Inferior parietal cortex (tissue), 1 donor: Measurements from ENCODE around the gene BMPR1B.
"Not testable (repeated sequence)": the region's sequence is repeated elsewhere in the genome, so short reads cannot be mapped to it uniquely, and the experiment has no call there.

ENCODE experiments used
- DNase-seq: peaks from one replicate; pipeline ENCODE4 v3.0.0-alpha.2; 2016; ENCODE audit errors: extremely low spot score

BMPR1B gene

DNA sequence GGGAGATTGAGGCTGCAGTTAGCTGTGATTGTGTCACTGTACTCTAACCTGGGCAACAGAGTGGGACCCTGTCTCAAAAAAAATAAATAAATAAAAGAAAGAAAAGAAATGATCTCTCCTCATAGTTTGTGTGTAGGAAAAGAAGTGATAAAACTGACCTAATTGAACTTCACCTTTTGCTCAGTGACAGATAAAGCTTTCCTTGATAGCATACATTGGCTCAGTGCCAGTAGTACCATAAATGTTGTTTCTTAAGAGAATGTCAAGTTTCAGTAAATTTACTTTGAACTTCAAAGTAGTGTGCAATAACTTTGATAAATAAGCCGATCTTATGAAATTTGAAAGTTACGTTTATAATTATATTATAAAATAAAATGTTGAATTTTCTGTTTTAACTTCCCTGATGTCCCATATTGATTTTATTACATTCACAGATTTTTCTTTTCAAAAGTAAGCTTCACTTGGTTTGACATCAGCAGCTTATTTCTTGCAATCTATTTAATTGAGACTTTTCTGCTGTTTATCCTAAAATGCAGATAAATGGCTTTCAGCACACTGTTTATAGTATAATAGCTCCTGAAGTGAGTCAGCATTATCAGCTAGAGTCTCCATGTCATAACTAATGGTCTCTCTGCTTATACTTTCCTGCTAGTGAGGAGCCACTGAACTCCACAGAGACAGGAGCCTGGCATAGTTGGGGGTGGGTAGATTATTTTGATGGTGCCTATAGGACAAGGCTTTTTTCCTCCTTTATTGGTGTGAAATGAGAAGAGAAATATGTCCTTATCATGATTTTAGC, 330.1 kb downstream of the BMPR1B start:
- DNase-seq: no peak

DNA sequence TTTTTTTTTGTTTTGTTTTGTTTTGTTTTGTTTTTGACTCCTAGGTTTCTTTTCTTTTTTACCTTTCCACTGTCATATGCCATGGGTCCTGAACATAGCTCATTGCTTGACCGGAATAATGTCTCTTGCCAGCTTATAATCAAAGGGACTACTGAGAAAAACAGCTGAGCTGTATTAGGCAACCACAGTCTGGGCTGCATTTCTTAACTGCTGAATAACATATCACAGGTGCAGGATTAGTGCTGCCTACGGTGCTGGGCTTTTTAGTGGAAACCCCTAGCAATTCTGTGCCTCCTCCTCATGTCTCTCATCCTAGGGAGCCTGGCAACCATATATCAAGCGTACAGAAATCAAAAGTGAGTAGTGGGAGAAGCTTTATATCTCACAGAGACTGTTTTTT, 333.5 kb downstream of the BMPR1B start:
- DNase-seq: no peak

- DNase-seq: no peak
These were observed 335.0 kb downstream of the BMPR1B start for GRCh38 chr4:95092766-95093165.

- no peak for DNase-seq
These were observed 335.7 kb downstream of the BMPR1B start for GRCh38 chr4:95093460-95093859.

- no peak for DNase-seq
These were observed 336.5 kb downstream of the BMPR1B start for GRCh38 chr4:95093936-95094929.

- no peak for DNase-seq
These were observed 337.7 kb downstream of the BMPR1B start for GRCh38 chr4:95095348-95095974.

- DNase-seq: no peak
These were observed 344.5 kb downstream of the BMPR1B start for GRCh38 chr4:95102162-95102790.

- no peak for DNase-seq
These were observed 347.4 kb downstream of the BMPR1B start for GRCh38 chr4:95105112-95105511.

DNA sequence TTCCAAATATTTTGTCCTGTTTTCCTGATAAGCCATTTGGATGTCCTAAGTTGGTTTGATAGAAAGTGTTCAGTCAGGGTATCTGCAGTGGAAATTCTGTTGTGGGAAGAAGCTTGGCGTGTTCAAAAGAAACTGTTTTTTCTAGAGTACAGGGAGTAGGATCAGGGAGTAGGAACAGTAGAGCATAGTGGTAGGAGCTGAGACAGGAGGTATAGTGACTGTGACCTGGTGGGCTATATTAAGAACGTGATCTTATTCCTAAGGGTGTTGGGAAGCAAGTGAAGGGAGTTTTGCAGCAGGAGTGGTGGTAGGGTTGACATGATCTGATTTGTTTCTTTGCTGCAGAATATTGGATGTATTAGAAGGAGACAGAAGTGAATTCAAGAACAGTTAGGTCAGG, 348.2 kb downstream of the BMPR1B start:
- no peak for DNase-seq

DNA sequence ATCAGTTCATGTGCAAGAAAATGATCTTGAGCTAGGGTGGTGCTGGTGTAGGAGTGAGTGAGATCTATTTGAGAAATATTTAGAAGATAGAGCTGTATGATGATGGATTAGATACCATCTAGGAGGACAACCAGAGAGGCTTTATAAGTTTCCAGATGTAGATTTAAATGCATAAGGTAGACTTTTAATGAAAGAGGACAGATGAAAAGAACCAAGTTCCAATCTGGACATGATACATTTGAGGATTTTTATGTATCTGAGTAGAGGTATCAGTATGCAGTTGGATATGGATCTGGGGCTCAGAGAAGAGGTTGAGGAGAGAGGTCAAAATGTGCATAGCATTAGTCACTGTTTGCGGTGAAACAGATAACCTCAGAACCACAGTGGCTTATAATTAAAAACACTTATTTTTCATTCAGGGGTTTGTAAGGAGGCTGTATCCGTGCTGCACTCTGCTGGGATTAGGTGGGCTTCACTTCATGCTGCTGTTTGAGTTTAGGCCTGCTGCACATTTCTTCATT, 348.7 kb downstream of the BMPR1B start:
- no peak for DNase-seq

DNA sequence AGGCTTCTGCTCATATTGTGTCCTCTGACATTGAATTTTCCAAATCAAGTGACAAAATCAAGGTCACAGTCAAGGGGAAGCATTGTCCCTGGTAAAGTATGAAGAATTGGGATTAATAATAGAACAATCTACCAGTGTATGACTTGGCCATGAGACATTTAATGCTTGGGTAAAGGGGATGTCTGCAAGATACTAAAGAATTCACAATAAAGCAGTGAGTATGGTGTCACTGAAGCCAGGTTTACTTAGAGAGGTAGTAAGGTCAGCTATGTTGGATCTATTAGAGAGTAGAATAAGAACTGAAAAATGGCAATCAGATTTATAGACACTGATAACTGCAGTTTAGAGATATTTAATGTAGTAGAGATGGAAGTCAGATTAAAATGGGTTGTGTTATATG, 349.2 kb downstream of the BMPR1B start:
- no peak for DNase-seq

- no peak for DNase-seq
These were observed 349.9 kb downstream of the BMPR1B start for GRCh38 chr4:95107635-95108034.

DNA sequence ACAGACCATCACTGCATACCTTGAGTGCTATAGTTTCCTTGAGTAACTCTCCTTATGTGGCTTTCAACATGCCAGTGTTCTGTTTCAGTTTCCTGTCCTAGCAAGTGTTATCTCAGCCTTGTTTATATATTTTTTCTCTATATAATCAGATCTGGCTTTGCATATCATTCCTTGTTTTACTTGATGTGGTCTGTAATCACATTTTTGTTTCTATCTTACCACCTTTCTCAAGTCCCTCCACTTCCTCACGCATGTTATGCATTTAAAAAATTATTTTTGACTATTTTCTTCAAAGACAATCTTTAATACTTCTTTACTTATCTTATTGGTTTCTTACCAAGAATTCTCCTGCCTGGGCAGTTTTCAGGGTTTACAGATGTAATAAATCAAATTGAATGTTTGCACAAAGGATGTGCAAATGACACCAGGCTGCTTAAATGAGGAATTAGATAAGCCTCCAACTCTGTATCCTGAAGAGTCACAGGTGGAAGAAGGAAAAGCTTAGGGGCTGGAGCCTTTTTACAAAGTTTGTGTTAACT, 351.2 kb downstream of the BMPR1B start:
- DNase-seq: no peak

DNA sequence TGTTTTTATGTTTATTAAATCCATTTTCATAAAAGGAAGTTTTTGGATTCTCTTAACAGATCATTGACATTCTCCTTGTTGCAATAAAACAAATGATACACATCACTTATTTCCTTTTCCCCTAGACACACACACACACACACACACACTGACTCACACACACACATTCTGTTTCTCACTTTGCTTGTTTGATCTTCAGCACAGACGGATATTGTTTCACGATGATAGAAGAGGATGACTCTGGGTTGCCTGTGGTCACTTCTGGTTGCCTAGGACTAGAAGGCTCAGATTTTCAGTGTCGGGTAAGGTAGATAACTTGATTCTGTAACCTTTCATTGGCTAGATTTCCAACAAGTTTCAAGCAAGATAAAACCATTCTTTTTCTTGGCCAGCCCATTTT, 356.8 kb downstream of the BMPR1B start:
- no peak for DNase-seq

DNA sequence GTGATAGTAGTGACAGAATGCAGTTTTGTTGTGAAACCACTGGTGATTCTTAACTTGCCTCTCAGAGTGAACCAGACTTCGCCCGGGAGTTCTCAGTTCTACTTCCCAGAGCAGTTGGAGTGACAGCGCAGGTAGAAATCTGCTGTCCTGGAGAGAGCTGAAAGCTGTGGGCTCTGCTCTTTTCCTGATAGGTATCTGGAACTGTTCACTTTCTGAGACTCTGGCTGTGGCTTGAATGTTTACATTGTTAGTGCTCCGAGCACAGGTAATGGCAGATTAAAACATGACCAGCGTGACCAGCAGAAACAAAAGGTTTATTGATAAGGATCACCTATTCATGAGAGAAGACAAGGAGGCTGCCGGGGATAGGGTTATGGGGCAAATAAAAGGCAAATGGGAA, 360.7 kb downstream of the BMPR1B start:
- DNase-seq: no peak

GRCh38 chr4:95120456-95120855, 362.7 kb downstream of the BMPR1B start:
- no peak for DNase-seq

DNA sequence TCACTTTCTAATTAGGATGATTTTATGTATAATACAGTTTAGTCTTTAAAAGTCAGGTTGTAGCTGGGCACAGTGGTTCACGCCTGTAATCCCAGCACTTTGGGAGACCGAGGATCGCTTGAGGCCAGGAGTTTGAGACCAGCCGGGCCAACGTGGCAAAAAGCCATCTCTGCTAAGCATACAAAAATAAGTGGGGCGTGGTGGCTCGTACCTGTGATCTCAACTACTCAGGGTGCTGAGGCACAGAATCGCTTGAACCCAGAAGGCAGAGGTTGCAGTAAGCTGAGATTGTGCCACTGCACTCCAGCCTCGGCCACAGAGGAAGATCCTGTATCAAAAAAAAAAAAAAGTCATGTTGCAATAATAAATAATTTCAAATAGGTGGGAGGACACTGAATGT, 364.2 kb downstream of the BMPR1B start:
- no peak for DNase-seq

DNA sequence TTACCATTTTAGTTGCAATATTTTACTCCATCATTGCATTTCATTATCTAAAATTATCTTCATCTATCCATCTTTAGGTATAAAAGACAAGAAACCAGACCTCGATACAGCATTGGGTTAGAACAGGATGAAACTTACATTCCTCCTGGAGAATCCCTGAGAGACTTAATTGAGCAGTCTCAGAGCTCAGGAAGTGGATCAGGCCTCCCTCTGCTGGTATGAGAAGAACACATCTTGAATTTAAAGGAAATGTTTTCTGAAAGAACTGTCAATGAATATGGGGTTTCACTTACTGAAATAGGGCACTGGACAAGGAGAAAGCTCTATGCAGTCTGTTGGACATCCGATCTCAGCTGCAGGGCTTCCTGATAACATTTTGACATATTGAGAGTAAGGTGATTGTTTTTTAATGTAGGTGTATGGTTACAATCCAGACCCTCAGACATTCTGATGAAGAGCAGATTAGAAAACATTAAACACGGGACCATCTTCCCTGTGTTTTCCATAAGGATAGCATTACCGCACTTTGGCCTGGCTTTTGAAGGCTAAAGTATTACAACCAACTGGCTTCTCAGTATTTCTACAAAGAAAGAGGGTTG, 367.2 kb downstream of the BMPR1B start:
- DNase-seq: peak; percentile 70

DNA sequence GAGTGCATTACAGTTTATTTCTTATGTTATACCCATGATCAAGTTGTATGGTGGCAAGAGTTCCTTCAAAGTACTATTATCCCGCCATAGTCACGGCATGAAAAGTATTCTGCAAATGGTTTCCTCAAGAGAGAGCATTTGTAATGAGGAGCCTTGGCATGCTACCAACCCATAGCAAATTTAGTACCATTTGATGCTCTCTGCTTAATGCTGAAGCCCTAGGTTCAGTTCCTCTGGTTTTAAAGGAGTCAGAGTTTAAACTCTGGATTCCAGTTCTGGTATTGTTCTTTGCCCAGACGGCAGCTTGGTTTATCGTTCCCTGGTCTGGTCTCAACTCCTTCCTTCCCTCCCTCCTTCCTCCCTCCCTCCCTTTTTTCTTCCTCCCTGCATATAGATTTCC, 371.3 kb downstream of the BMPR1B start:
- DNase-seq: no peak

GRCh38 chr4:95129821-95130311, 372.1 kb downstream of the BMPR1B start:
- DNase-seq: peak; percentile 47

DNA sequence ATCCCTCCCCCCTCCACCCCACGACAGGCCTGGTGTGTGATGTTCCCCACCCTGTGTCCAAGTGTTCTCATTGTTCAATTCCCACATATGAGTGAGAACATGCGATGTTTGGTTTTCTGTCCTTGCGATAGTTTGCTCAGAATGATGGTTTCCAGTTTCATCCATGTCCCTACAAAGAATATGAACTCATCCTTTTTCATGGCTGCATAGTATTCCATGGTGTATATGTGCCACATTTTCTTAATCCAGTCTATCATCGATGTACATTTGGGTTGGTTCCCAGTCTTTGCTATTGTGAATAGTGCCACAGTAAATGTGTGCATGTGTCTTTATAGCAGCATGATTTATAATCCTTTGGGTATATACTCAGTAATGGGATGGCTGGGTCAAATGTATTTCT, 376.3 kb downstream of the BMPR1B start:
- not testable (repeated sequence) for DNase-seq
